ENCODE measurements around the gene PDXK. TPM values are rescaled to one million over a fixed set of nuclear protein-coding genes. Genes with fewer than 3 reads are reported as not detected.

Gene PDXK
- 80.3 and 103 TPM in 2 replicates for total RNA-seq
- polyA plus RNA-seq = 185 and 192 TPM in 2 replicates

- Histone ChIP-seq H3K4me1 (ENCODE audit: insufficient read depth) (peaks cover 15% of the 10 kb centered on the region), H3K27me3 (no peaks in the 10 kb centered on the region), H3K36me3 (replicated peaks; ENCODE audit: insufficient read depth, low read depth) (no peaks in the 10 kb centered on the region), H3K9me2 (replicated peaks; ENCODE audit: insufficient read depth) (no peaks in the 10 kb centered on the region), H3K4me3 (peak within 1 kb of the TSS; percentile 95), H3K9me3 (ENCODE audit: low read depth) (no peaks in the 10 kb centered on the region), H3K27ac (peak within 1 kb of the TSS; percentile 97), H3K4me2 (peak within 1 kb of the TSS; percentile 97), H2AFZ (peak within 1 kb of the TSS; percentile 88), H4K20me1 (ENCODE audit: insufficient read depth, poor library complexity, severe bottlenecking) (peaks cover 40% of the 10 kb centered on the region), H3K79me2 (peaks cover 50% of the 10 kb centered on the region)
- WGBS (ENCODE audit: low lambda C conversion rate, missing lambda C conversion rate) = under 1% methylated on average over 65 of the region's 117 CpGs
- peak; percentile 97 for DNase-seq (ENCODE audit: low spot score)
- TF ChIP-seq, protein P1, sequence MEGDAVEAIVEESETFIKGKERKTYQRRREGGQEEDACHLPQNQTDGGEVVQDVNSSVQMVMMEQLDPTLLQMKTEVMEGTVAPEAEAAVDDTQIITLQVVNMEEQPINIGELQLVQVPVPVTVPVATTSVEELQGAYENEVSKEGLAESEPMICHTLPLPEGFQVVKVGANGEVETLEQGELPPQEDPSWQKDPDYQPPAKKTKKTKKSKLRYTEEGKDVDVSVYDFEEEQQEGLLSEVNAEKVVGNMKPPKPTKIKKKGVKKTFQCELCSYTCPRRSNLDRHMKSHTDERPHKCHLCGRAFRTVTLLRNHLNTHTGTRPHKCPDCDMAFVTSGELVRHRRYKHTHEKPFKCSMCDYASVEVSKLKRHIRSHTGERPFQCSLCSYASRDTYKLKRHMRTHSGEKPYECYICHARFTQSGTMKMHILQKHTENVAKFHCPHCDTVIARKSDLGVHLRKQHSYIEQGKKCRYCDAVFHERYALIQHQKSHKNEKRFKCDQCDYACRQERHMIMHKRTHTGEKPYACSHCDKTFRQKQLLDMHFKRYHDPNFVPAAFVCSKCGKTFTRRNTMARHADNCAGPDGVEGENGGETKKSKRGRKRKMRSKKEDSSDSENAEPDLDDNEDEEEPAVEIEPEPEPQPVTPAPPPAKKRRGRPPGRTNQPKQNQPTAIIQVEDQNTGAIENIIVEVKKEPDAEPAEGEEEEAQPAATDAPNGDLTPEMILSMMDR (IDR thresholded peaks at IDR 0.05; ENCODE audit: poor library complexity) = peak; percentile 12
- no peak for TF ChIP-seq EZH2 (IDR thresholded peaks at IDR 0.05; ENCODE audit: borderline replicate concordance)
Observed at GRCh38 chr21:43718872-43719747, at the start of gene PDXK. TSS of gene PDXK (plus strand) at chr21:43719129. CDS start at chr21:43719295, 166 bp downstream.

DNA sequence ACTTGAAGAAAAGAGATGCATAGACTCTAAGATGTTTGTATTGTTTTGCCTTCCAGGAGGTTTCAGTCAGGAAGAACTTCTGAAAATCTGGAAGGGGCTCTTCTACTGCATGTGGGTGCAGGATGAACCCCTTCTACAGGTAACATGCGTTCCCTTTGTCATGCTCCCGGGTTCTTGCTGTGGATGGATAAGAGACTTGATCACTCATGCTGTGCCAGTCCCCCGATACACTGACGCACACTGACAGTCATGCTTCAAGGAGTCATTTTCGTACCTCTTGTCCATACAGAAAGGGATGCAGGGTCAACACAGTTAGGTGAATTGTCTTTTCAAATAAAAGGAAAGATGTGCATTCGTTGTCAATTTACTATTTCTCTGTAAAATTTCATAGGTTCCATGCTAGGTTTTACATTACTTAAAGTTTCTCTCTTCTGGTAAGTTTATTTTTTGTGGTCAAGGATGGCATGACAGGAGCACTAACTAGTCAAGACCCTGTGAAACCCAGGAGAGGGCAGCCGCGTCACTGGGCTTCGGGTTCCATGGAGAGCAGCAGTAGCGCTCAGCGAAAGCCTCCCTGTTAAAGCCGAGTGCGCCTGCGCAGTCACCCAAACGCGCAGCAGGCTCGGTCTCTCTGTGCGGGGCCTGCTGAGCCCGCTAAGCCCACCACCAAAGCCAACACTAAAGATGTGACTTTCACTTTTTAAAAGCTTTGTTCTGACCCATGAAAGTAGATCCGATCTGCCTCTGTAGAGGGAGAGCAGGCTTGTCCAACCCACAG, 48.9 kb upstream of the PDXK start:
- H3K4me3 ChIP-seq = no peak overlapping the region
- DNase-seq (ENCODE audit: low spot score) = no peak

DNA sequence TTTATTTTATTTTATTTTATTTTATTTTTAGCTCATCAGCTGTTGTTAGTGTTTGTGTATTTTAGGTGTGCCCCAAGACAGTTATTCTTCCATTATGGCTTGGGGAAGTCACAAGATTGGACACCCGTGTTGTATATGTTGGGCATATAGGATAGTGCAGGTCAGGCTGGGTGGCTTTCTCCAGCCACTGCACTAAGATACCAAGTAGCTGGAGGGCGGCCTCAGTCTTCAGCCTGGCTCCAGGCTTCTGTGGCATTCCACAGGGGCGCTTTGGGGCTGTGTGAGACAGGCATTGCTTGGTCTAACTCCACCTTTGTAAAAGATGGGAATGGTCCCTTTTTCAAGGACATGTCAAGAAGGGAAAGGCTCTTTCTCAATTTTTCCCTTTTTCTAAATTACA, 43.1 kb upstream of the PDXK start:
- H3K4me1 ChIP-seq (ENCODE audit: insufficient read depth) = no peaks in the 10 kb centered on the region
- no peak overlapping the region for H2AFZ ChIP-seq
- TF ChIP-seq EZH2 (IDR thresholded peaks at IDR 0.05; ENCODE audit: borderline replicate concordance) (no peak), EZH2phosphoT487 (IDR thresholded peaks at IDR 0.05; ENCODE audit: low read depth, severe bottlenecking, unreplicated experiment) (no peak)
- TF ChIP-seq, protein P1 (IDR thresholded peaks at IDR 0.05; ENCODE audit: poor library complexity) = no peak
- WGBS (ENCODE audit: low lambda C conversion rate, missing lambda C conversion rate) = 95% methylated on average over 3 of the region's 3 CpGs
- H3K4me3 ChIP-seq = no peak overlapping the region
- no peaks in the 10 kb centered on the region for H3K27me3 ChIP-seq
- no peak for DNase-seq (ENCODE audit: low spot score)
- no peaks in the 10 kb centered on the region for H3K9me2 ChIP-seq (replicated peaks; ENCODE audit: insufficient read depth)
- H3K36me3 ChIP-seq (replicated peaks; ENCODE audit: insufficient read depth, low read depth) = no peaks in the 10 kb centered on the region
- H3K27ac ChIP-seq = no peak overlapping the region
- H3K9me3 ChIP-seq (ENCODE audit: low read depth) = no peaks in the 10 kb centered on the region
- peaks cover 6% of the 10 kb centered on the region for H3K79me2 ChIP-seq
- no peak overlapping the region for H3K4me2 ChIP-seq
- H4K20me1 ChIP-seq (ENCODE audit: insufficient read depth, poor library complexity, severe bottlenecking) = no peaks in the 10 kb centered on the region

More for the DNA sequence above, 48.9 kb upstream of the PDXK start:
- no peak for TF ChIP-seq EZH2 (IDR thresholded peaks at IDR 0.05; ENCODE audit: borderline replicate concordance)
- no peak for TF ChIP-seq EZH2phosphoT487 (IDR thresholded peaks at IDR 0.05; ENCODE audit: low read depth, severe bottlenecking, unreplicated experiment)
- TF ChIP-seq, protein P1 (IDR thresholded peaks at IDR 0.05; ENCODE audit: poor library complexity) = no peak
- Histone ChIP-seq H3K79me2 (peaks cover 47% of the 10 kb centered on the region), H3K4me2 (no peak overlapping the region), H3K4me1 (ENCODE audit: insufficient read depth) (no peaks in the 10 kb centered on the region), H3K36me3 (replicated peaks; ENCODE audit: insufficient read depth, low read depth) (no peaks in the 10 kb centered on the region), H3K27me3 (no peaks in the 10 kb centered on the region), H3K9me2 (replicated peaks; ENCODE audit: insufficient read depth) (no peaks in the 10 kb centered on the region), H4K20me1 (ENCODE audit: insufficient read depth, poor library complexity, severe bottlenecking) (no peaks in the 10 kb centered on the region), H3K27ac (no peak overlapping the region), H3K9me3 (ENCODE audit: low read depth) (no peaks in the 10 kb centered on the region), H2AFZ (no peak overlapping the region)
- WGBS (ENCODE audit: low lambda C conversion rate, missing lambda C conversion rate) = 96% methylated on average over 20 of the region's 20 CpGs
